GM18951 (cell line): Measurements from ENCODE around the gene CSTF2T.

Experiments used
- POLR2A ChIP-seq: IDR thresholded peaks from 4 replicates; pipeline ENCODE4 v1.6.1; 2011; ENCODE audit warnings: mild to moderate bottlenecking; ENCODE audit not compliant: insufficient read length, insufficient read depth; ENCODE audit errors: extremely low read depth
- in situ Hi-C: fragments of 300-500 bp; cut with MboI; formaldehyde crosslinking; loops from one replicate; pipeline ENCODE4 v1.12.0; 2022; ENCODE audit warnings: low sequenced_read_pairs, mixed read lengths, inconsistent platforms; ENCODE audit not compliant: unreplicated experiment

Gene CSTF2T

GRCh38 chr10:51685768-51686167 is 13.6 kb downstream of the CSTF2T start:
- TF ChIP-seq POLR2A = no peak
- in situ Hi-C loops = no loop called here

- in situ Hi-C loops = no loop called here
- TF ChIP-seq POLR2A = no peak
Measured at GRCh38 chr10:51683031-51683691, 16.2 kb downstream of the CSTF2T start.

GRCh38 chr10:51679841-51680240 is 19.6 kb downstream of the CSTF2T start:
- in situ Hi-C loops = no loop called here
- no peak for TF ChIP-seq POLR2A

- in situ Hi-C loops = no loop called here
- no peak for TF ChIP-seq POLR2A
Measured at GRCh38 chr10:51675088-51675487, 24.3 kb downstream of the CSTF2T start.

GRCh38 chr10:51672039-51672535 is 27.3 kb downstream of the CSTF2T start:
- TF ChIP-seq POLR2A = no peak
- in situ Hi-C loops = no loop called here

GRCh38 chr10:51669041-51669440 is 30.4 kb downstream of the CSTF2T start:
- in situ Hi-C loops = no loop called here
- TF ChIP-seq POLR2A = no peak

GRCh38 chr10:51668336-51668689 is 31.1 kb downstream of the CSTF2T start:
- in situ Hi-C loops = no loop called here
- TF ChIP-seq POLR2A = no peak

GRCh38 chr10:51667678-51668335 is 31.6 kb downstream of the CSTF2T start:
- in situ Hi-C loops = no loop called here
- TF ChIP-seq POLR2A = no peak

GRCh38 chr10:51666456-51666855 is 32.9 kb downstream of the CSTF2T start:
- in situ Hi-C loops = no loop called here

GRCh38 chr10:51663086-51663485 is 36.3 kb downstream of the CSTF2T start:
- in situ Hi-C loops = no loop called here
- no peak for TF ChIP-seq POLR2A

More at GRCh38 chr10:51666456-51666855, 32.9 kb downstream of the CSTF2T start:
- no peak for TF ChIP-seq POLR2A

- in situ Hi-C loops = no loop called here
- TF ChIP-seq POLR2A = no peak
Measured at GRCh38 chr10:51659344-51659743, 40.1 kb downstream of the CSTF2T start.

- TF ChIP-seq POLR2A = no peak
- in situ Hi-C loops = no loop called here
Measured at GRCh38 chr10:51658000-51658399, 41.4 kb downstream of the CSTF2T start.

- in situ Hi-C loops = no loop called here
- TF ChIP-seq POLR2A = no peak
Measured at GRCh38 chr10:51656503-51656902, 42.9 kb downstream of the CSTF2T start.

- no peak for TF ChIP-seq POLR2A
- in situ Hi-C loops = no loop called here
Measured at GRCh38 chr10:51654918-51655317, 44.5 kb downstream of the CSTF2T start.
